ENCODE measurements around the gene MBOAT7. TPM values are rescaled to one million over a fixed set of nuclear protein-coding genes. Genes with fewer than 3 reads are reported as not detected.

MBOAT7 gene
- total RNA-seq, 1 experiment from 2014 or later = 100 TPM

- H2BK20ac ChIP-seq (ENCODE audit: low read depth, low read length, poor library complexity, severe bottlenecking) = no peak overlapping the region
- no peak overlapping the region for H3K27ac ChIP-seq (ENCODE audit: insufficient read length, low read depth, low read length)
- no peak overlapping the region for H2AK5ac ChIP-seq (ENCODE audit: insufficient read length, low read length)
- Mint-ChIP-seq H3K27me3 (ENCODE audit: low read depth) (peaks cover 3% of the 10 kb centered on the region), H3K36me3 (ENCODE audit: insufficient read depth in 1 of 3, low read depth in 3 of 3) (peaks cover 59 to 70% (median 61%) of the 10 kb centered on the region in 3 experiments), H3K27ac (peak overlapping the region; percentile 85 to 95 (median 94); a peak in 6 of 7 replicates), H3K4me3 (peak overlapping the region in 1 of 2 experiments; percentile 54; a peak in 1 of 5 replicates), H3K4me1 (peaks cover 28 to 45% of the 10 kb centered on the region in 2 experiments), H3K9me3 (no peaks in the 10 kb centered on the region)
- no peak overlapping the region for H3K18ac ChIP-seq (ENCODE audit: insufficient read length, low read depth, low read length)
- TF ChIP-seq CTCF (conservative IDR thresholded peaks at IDR 0.05) = no peak
- no peak overlapping the region for H3K56ac ChIP-seq (ENCODE audit: insufficient read length, low read depth, low read length)
- H3K4me2 ChIP-seq (ENCODE audit: insufficient read depth, insufficient read length, low read length) = no peak overlapping the region
- no peak overlapping the region for H2AFZ ChIP-seq (ENCODE audit: low read length)
- no peak overlapping the region for H3K23ac ChIP-seq (ENCODE audit: insufficient read length, low read depth, low read length)
- no peak overlapping the region for H2BK120ac ChIP-seq (ENCODE audit: low read depth, low read length, poor library complexity, severe bottlenecking)
- H4K91ac ChIP-seq (ENCODE audit: insufficient read length, low read depth, low read length) = no peak overlapping the region
- H2BK15ac ChIP-seq (ENCODE audit: low read depth, low read length) = no peak overlapping the region
- no peak overlapping the region for H3K9ac ChIP-seq (ENCODE audit: extremely low read depth, insufficient read length, low read length)
- no peak overlapping the region for H3K14ac ChIP-seq (ENCODE audit: insufficient read depth, low read length)
- H2BK12ac ChIP-seq (ENCODE audit: insufficient read length, low read depth, low read length) = no peak overlapping the region
- H3T11ph ChIP-seq (ENCODE audit: low read length) = no peak overlapping the region
- peaks cover 10% of the 10 kb centered on the region; the same call in 1 of the 2 replicates for H3K79me2 ChIP-seq (ENCODE audit: insufficient read depth, low read length)
- H4K5ac ChIP-seq (ENCODE audit: insufficient read length, low read depth, low read length) = no peak overlapping the region
- H3K4me1 ChIP-seq (ENCODE audit: insufficient read depth, low read length) = no peaks in the 10 kb centered on the region
- DNase-seq = no peak
- peaks cover 3% of the 10 kb centered on the region for H4K20me1 ChIP-seq (ENCODE audit: control insufficient read depth, insufficient read depth, insufficient read length)
- H3K27me3 ChIP-seq (ENCODE audit: insufficient read depth, low read length) = no peaks in the 10 kb centered on the region
- H3K23me2 ChIP-seq (ENCODE audit: insufficient read length, low read depth, low read length, poor library complexity, severe bottlenecking) = no peaks in the 10 kb centered on the region
- peaks cover 2% of the 10 kb centered on the region for H3K79me1 ChIP-seq (ENCODE audit: insufficient read depth, low read depth, low read length, poor library complexity, severe bottlenecking)
- H2BK5ac ChIP-seq (ENCODE audit: insufficient read length, low read length) = no peak overlapping the region
- WGBS (ENCODE audit: extremely low coverage, insufficient read length, low lambda C conversion rate) = no CpG with 5 or more reads among the region's 8 CpGs
- no peak overlapping the region for H4K8ac ChIP-seq (replicated peaks; ENCODE audit: insufficient read length, low read depth, low read length)
- H3K9me3 ChIP-seq (ENCODE audit: control insufficient read depth, low read depth, low read length) = no peaks in the 10 kb centered on the region
- no peak overlapping the region for H3K4ac ChIP-seq (ENCODE audit: low read depth, low read length)
Measured at GRCh38 chr19:54208784-54209057, 19.3 kb upstream of the MBOAT7 start.

All from H9 (cell line).